Liver (tissue), 9 donors: ENCODE data around the gene CALML5. TPM values are rescaled to one million over a fixed set of nuclear protein-coding genes. Genes with fewer than 3 reads are reported as not detected.
"Not testable (repeated sequence)": the region's sequence is repeated elsewhere in the genome, so short reads cannot be mapped to it uniquely, and the experiment has no call there.

Experiments used
- DNase-seq: peaks from one replicate; pipeline ENCODE4 v3.0.0-alpha.2; 2017; ENCODE audit warnings: low spot score
- H3K27ac ChIP-seq, 2 donors: one replicate each; pipeline ENCODE4 v1.7.0; 2013; ENCODE audit warnings: inconsistent platforms in 2 of 2, low read length in 2 of 2, control low read depth in 1 of 2, low read depth in 1 of 2, mild to moderate bottlenecking in 1 of 2
- H3K27me3 ChIP-seq, 4 donors: one replicate each; pipeline versions ENCODE4 v1.6.1 to v1.7.0; 2013; ENCODE audit warnings: low read length in 3 of 4, inconsistent platforms in 1 of 4, mild to moderate bottlenecking in 1 of 4, moderate library complexity in 1 of 4; ENCODE audit not compliant: control insufficient read depth in 4 of 4, insufficient read depth in 4 of 4
- H3K36me3 ChIP-seq, 4 donors: one replicate each; pipeline versions ENCODE4 v1.6.1 to v1.7.0; 2013; ENCODE audit warnings: low read length in 3 of 4, mild to moderate bottlenecking in 3 of 4, low read depth in 1 of 4, moderate library complexity in 1 of 4; ENCODE audit not compliant: control insufficient read depth in 4 of 4, insufficient read depth in 3 of 4
- H3K4me1 ChIP-seq, 4 donors: one replicate each; pipeline versions ENCODE4 v1.6.1 to v1.7.0; 2013; ENCODE audit warnings: low read length in 3 of 4, mild to moderate bottlenecking in 3 of 4, moderate library complexity in 1 of 4; ENCODE audit not compliant: control insufficient read depth in 4 of 4, insufficient read depth in 4 of 4
- H3K4me3 ChIP-seq, 3 donors: one replicate each; pipeline versions ENCODE4 v1.6.1 to v1.7.0; 2013; ENCODE audit warnings: low read length in 3 of 3, control low read depth in 1 of 3, low read depth in 1 of 3, mild to moderate bottlenecking in 1 of 3
- H3K9ac ChIP-seq, 2 donors: one replicate each; pipeline ENCODE4 v1.7.0; 2013; ENCODE audit warnings: low read length in 2 of 2, mild to moderate bottlenecking in 2 of 2, moderate library complexity in 2 of 2, control low read depth in 1 of 2, low read depth in 1 of 2
- H3K9me3 ChIP-seq, 4 donors: one replicate each; pipeline versions ENCODE4 v1.6.1 to v1.7.0; 2013; ENCODE audit warnings: low read length in 3 of 4; ENCODE audit not compliant: control insufficient read depth in 4 of 4
- FOXA2 ChIP-seq: IDR thresholded peaks from 2 replicates; pipeline ENCODE4 v1.6.1; 2016; ENCODE audit warnings: antibody characterized with exemption
- HNF4G ChIP-seq: IDR thresholded peaks from 2 replicates; pipeline ENCODE4 v1.6.1; 2016; ENCODE audit warnings: antibody characterized with exemption
- TAF1 ChIP-seq: conservative IDR thresholded peaks from 2 replicates; pipeline ENCODE4 v1.6.1; 2016; ENCODE audit warnings: antibody characterized with exemption, mild to moderate bottlenecking
- WGBS: extraction: QIAGEN DNeasy Blood & Tissue Kit; methylation state at CpG from one replicate; pipeline ENCODE4 v1.1.7; 2013; 5-methylcytosine and 5-hydroxymethylcytosine counted together
- polyA plus RNA-seq, 2 donors: library from polyadenylated mRNA; stranded (reverse) in 1 of 2; unstranded in 1 of 2; fragments of 200-250 nt in 1 of 2; fragments of >200 nt in 1 of 2; fragmentation: Nextera tagmentation in 1 of 2; extraction: Ambion mirVana in 1 of 2; gene quantifications; one replicate each; pipeline versions ENCODE4 v1.2.1 to v1.2.3, GENCODE V29; 2013 to 2015
- total RNA-seq, 2 donors: library from RNA; depleted of rRNA; stranded (reverse); fragments of >200 nt; gene quantifications; one replicate each; pipeline ENCODE4 v1.2.3, GENCODE V29; 2014
- donor health status: healthy.
- donor health status: healthy.
- donor health status: healthy.
- donor health status: healthy.
- donor health status: healthy.

CALML5 gene
- total and polyA plus RNA-seq, 4 donors = not detected

DNA sequence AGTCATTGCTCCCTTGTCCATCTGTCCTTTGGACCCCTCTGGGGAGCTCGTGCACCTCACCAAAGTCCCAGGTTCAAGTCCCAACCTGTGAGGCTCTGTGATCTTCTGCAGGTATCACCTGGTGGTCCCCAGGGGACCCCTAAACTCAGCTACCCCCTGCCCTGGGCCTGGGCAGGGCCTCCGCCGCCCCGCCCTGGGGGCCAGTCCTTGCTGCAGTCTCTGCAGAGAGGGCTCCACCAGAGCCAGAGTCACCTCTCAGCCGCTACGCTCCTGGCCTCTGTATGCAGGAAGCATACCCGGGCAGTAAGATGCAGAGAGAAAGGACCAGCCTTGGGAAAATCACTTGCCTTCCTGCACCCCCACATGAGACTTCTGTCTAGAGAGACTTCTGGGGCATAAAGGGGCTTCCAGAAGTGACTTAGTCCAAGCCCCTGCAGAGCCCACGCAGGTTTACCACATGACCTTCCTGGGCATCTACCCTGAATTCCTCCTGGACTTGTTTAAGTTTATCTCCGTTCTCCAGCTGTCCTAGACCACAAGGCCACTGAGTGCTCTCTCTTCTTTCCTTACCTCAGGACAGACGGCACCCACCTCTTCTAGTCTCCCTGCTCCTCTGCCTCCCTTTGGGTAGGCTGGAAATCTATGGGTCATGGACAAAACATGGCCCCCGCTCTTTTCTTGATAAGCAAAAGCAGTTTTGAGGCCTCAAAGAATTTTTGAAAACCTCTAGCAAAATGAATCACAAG is 21.2 kb downstream of the CALML5 start:
- WGBS = 91% methylated on average over 11 of the region's 11 CpGs
- H3K4me1 ChIP-seq = no peaks in the 10 kb centered on the region
- no peak overlapping the region for H3K4me3 ChIP-seq
- DNase-seq = no peak
- H3K9ac ChIP-seq = no peak overlapping the region
- H3K27ac ChIP-seq = no peak overlapping the region
- TF ChIP-seq HNF4G = no peak
- no peak for TF ChIP-seq TAF1
- H3K36me3 ChIP-seq = no peaks in the 10 kb centered on the region
- H3K9me3 ChIP-seq = no peaks in the 10 kb centered on the region
- H3K27me3 ChIP-seq = no peaks in the 10 kb centered on the region

DNA sequence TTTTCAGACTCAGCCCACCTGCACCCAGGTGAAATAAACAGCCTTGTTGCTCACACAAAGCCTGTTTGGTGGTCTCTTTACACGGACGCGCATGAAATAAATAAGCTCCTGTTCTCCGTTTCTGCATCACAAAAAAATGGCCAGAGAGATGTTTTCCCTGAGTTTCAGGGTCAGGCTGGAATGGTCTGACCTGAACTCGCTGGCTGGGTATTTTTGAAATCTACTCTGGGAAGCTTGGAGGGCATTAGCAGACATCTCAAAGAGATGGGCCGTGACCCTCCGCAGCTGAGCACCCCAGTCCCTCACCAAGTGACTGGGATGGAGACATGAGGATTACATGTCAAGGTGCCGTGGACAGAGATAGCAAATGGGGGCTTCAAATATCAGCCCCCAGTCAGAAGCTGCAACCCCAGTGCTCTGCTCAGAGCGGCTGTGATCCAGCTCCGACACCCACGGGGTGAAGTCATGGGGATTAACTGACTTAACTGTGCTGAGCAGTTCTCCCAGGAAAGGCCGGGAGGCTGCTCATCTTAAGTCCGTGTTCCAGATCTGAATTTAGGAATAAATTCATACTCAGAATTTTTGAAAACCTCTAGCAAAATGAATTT is 22.3 kb downstream of the CALML5 start:
- no peak overlapping the region for H3K27ac ChIP-seq
- no peak for DNase-seq
- no peak overlapping the region for H3K4me3 ChIP-seq
- 91% methylated on average over 13 of the region's 13 CpGs for WGBS
- no peaks in the 10 kb centered on the region for H3K9me3 ChIP-seq
- H3K9ac ChIP-seq = no peak overlapping the region
- H3K36me3 ChIP-seq = no peaks in the 10 kb centered on the region
- H3K27me3 ChIP-seq = no peaks in the 10 kb centered on the region
- H3K4me1 ChIP-seq = no peaks in the 10 kb centered on the region
- no peak for TF ChIP-seq FOXA2

DNA sequence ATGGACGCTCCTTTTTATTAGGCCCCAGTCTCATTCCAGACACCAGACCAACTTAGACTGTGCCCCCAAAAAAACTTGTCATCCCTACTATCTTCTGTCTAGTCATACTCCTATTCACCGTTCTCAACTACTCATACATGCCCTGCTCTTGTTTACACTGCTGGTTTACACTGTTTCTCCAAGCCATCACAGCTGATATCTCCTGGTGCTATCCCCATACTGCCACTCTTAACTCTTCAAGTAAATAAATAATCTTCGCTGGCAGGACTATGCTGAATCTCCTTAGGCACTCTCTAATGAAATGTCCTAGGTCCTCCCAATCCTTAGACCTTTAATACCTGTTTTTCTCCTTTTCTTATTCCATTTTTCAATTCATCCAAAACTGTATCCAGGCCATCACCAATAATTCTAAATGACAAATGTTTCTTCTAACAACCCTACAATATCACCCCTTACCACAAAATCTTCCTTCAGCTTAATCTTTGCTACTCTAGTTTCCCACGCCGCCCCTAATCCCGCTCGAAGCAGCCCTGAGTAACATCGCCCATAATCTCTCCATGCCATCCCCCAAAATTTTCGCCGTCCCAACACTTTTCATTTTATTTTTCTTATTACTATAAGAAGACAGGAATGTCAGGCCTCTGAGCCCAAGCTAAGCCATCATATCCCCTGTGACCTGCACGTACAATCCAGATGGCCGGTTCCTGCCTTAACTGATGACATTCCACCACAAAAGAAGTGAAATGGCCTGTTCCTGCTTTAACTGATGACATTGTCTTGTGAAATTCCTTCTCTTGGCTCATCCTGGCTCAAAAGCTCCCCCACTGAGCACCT is 23.2 kb downstream of the CALML5 start:
- H3K36me3 ChIP-seq, H3K4me1 ChIP-seq, H3K27me3 ChIP-seq, H3K27ac ChIP-seq, DNase-seq, H3K4me3 ChIP-seq, H3K9me3 ChIP-seq, H3K9ac ChIP-seq: not testable (repeated sequence)
- 96% methylated on average over 10 of the region's 12 CpGs for WGBS

DNA sequence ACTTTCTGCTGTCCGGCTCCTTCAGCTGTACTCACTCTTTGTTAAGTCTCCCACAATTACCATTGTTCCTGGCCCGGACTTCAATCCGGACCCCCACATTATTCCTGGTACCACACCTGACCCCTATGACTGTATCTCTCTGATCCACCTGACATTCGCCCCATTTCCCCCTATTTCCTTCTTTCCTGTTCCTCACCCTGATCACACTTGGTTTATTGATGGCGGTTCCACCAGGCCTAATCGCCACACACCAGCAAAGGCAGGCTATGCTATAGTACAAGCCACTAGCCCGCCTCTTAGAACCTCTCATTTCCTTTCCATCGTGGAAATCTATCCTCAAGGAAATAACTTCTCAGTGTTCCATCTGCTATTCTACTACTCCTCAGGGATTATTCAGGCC is 24.3 kb downstream of the CALML5 start:
- not testable (repeated sequence) for H3K27me3 ChIP-seq, H3K9me3 ChIP-seq, DNase-seq, H3K27ac ChIP-seq, H3K36me3 ChIP-seq, H3K4me1 ChIP-seq, H3K4me3 ChIP-seq, H3K9ac ChIP-seq
- 87% methylated on average over 6 of the region's 8 CpGs for WGBS

DNA sequence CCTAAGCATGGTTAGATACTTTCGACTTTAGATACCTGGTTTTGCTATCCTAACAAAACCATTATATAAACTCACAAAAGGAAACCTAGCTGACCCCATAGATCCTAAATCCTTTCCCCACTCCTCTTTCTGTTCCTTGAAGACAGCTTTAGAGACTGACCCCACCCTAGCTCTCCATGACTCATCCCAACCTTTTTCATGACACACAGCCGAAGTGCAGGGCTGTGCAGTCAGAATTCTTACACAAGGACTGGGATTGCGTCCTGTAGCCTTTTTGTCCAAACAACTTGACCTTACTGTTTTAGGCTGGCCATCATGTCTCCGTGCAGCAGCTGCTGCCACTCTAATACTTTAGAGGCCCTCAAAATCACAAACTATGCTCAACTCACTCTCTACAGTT is 24.7 kb downstream of the CALML5 start:
- not testable (repeated sequence) for H3K27me3 ChIP-seq, H3K36me3 ChIP-seq, H3K4me1 ChIP-seq, H3K9me3 ChIP-seq, H3K9ac ChIP-seq, DNase-seq, H3K27ac ChIP-seq, H3K4me3 ChIP-seq
- 88% methylated on average over 4 of the region's 4 CpGs for WGBS
